Lower lobe of right lung (tissue), 2 donors: ENCODE data around the gene LRRIQ3. TPM values are rescaled to one million over a fixed set of nuclear protein-coding genes. Genes with fewer than 3 reads are reported as not detected.

Experiments used
- ATAC-seq, 2 donors: fragments of 200-7000 bp; cut with Tn5 transposase; one replicate each; pipeline ENCODE4 v1.9.1; 2020 to 2022; ENCODE audit warnings: mild to moderate bottlenecking in 2 of 2, moderate library complexity in 2 of 2
- DNase-seq: peaks from one replicate; pipeline ENCODE4 v3.0.0-alpha.2; 2020
- H3K27ac ChIP-seq: fragments of 200-600 bp; one replicate; pipeline ENCODE4 v1.8.0; 2022
- H3K27me3 ChIP-seq: fragments of 200-600 bp; one replicate; pipeline ENCODE4 v1.8.0; 2022; ENCODE audit warnings: low read depth
- H3K36me3 ChIP-seq: fragments of 200-600 bp; one replicate; pipeline ENCODE4 v1.8.0; 2022; ENCODE audit warnings: mild to moderate bottlenecking
- H3K4me1 ChIP-seq: fragments of 200-600 bp; one replicate; pipeline ENCODE4 v1.8.0; 2022
- H3K4me3 ChIP-seq: fragments of 200-600 bp; one replicate; pipeline ENCODE4 v1.8.0; 2022; ENCODE audit warnings: mild to moderate bottlenecking
- H3K9me3 ChIP-seq: fragments of 200-600 bp; one replicate; pipeline ENCODE4 v1.8.0; 2022
- intact Hi-C: fragments of 100-400 bp; cut with DNase I; formaldehyde crosslinking; loops from one replicate; pipeline ENCODE4 v1.11.0; 2022
- total RNA-seq: library from RNA; stranded (reverse); fragmentation: NEBNext Ultra II Directional; extraction: Animal tissue kit (Norgen Biotek cat#: 25700); gene quantifications from one replicate; pipeline ENCODE4 v1.2.1, GENCODE V29; 2021
- TF ChIP-seq, protein P1 (sequence below): fragments of 200-600 bp; IDR thresholded peaks from one replicate; pipeline ENCODE4 v1.8.0; 2022; ENCODE audit warnings: antibody characterized with exemption, mild to moderate bottlenecking
- donor health status: DM: no; HTN: yes; CAD: no; lungs with severe emphysema.

Gene LRRIQ3
- total RNA-seq, 1 donor from 2014 or later = 0.65 TPM

DNA sequence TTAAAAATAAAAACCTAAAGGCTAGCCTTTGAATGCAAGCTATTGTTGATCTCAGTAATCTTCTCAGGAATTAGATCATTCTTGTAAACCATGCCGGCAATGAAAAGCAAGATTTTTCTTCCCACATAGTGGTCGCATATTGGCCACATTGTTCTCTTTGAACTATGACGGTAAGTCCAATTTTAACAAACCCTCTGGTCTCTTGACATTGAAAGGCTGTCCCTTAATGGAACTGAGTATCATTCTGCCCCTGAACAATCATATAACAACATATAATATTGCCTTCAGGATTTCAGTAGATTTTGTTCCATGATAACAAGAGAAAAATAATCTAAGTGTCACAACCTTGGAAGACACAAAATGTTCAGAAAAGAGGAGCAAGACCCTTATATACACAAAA, 38.5 kb upstream of the LRRIQ3 start:
- no peak for DNase-seq
- no peak for ATAC-seq
- no peaks in the 10 kb centered on the region for H3K36me3 ChIP-seq
- H3K27ac ChIP-seq = no peak overlapping the region
- H3K4me1 ChIP-seq = no peaks in the 10 kb centered on the region
- intact Hi-C loops = no loop called here
- H3K9me3 ChIP-seq = no peaks in the 10 kb centered on the region
- TF ChIP-seq, protein P1, sequence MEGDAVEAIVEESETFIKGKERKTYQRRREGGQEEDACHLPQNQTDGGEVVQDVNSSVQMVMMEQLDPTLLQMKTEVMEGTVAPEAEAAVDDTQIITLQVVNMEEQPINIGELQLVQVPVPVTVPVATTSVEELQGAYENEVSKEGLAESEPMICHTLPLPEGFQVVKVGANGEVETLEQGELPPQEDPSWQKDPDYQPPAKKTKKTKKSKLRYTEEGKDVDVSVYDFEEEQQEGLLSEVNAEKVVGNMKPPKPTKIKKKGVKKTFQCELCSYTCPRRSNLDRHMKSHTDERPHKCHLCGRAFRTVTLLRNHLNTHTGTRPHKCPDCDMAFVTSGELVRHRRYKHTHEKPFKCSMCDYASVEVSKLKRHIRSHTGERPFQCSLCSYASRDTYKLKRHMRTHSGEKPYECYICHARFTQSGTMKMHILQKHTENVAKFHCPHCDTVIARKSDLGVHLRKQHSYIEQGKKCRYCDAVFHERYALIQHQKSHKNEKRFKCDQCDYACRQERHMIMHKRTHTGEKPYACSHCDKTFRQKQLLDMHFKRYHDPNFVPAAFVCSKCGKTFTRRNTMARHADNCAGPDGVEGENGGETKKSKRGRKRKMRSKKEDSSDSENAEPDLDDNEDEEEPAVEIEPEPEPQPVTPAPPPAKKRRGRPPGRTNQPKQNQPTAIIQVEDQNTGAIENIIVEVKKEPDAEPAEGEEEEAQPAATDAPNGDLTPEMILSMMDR = no peak
- H3K27me3 ChIP-seq = no peaks in the 10 kb centered on the region
- no peak overlapping the region for H3K4me3 ChIP-seq

DNA sequence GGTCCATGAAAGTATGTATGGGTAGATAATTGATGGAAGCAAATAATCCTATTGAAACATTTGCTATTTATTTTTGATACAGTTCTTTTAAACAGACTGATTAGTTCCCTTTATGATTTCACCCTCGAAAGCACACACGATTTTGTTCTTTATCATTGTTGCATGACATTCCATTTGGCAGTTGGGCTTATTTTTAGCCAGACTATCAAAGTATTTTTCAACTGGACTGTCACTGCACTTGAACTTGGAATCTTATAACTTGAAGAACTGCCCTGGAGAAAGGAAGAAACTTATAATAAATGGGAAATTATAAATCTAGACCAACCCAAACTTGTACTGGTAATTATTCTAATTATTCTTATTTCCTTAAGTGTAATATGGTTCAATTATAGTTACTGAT, 37.2 kb upstream of the LRRIQ3 start, which contains the start of gene TNNI3K:
Gene TNNI3K (plus strand): TSS at position 235 of the 400 bp plus-strand sequence. CDS start 65 bp downstream, at position 300.
- no peaks in the 10 kb centered on the region for H3K9me3 ChIP-seq
- no peak within 1 kb of the TSS for H3K27ac ChIP-seq
- no peak for ATAC-seq

DNA sequence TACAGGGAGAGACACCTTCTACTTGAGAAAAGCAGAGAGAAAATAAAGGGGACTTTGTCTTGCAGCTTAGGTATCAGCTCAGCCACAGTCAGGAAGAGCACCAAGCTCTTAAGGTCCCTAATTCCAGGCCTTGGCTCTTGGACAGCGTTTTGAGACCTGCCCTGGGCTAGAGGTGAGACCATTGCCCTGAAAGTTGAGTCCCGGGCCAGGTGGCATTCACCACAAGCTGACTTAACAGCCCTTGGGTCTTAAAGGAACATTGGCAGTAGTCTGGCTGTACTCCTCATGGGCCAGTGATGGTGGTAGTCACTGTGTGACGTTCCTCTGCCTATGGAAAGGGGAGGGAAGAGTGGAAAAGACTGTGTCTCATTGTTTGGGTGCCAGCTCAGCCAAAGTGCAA, 25.5 kb upstream of the LRRIQ3 start:
- TF ChIP-seq, protein P1 = no peak
- intact Hi-C loops = no loop called here

More for the DNA sequence above, 37.2 kb upstream of the LRRIQ3 start, which contains the start of gene TNNI3K:
- no peak for DNase-seq
- intact Hi-C loops = no loop called here
- Histone ChIP-seq H3K36me3 (no peaks in the 10 kb centered on the region), H3K27me3 (no peaks in the 10 kb centered on the region), H3K4me1 (no peaks in the 10 kb centered on the region), H3K4me3 (no peak within 1 kb of the TSS)
- TF ChIP-seq, protein P1 = no peak

DNA sequence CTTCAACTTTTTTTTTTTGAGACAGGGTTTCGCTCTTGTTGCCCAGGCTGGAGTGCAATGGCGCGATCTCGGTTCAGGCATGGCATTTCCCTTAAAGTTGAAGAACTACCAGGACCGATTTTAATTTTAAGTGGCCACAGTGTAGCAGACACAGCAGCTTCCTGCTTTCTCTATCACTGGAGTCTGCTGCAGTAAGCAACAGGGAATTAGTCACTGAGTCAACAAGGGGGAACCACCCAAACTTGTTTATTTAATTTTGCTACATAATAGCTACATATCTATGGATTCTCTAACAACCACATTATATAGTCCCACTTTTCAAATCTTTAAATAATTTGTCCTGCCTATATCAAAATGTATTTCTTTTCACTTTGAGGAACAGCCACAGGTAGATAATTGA, 24.7 kb upstream of the LRRIQ3 start:
- no peak for DNase-seq
- no peak overlapping the region for H3K27ac ChIP-seq
- TF ChIP-seq, protein P1 = no peak
- no peak for ATAC-seq
- no peaks in the 10 kb centered on the region for H3K36me3 ChIP-seq
- no peaks in the 10 kb centered on the region for H3K9me3 ChIP-seq
- intact Hi-C loops = no loop called here
- no peaks in the 10 kb centered on the region for H3K4me1 ChIP-seq
- no peaks in the 10 kb centered on the region for H3K27me3 ChIP-seq
- H3K4me3 ChIP-seq = no peak overlapping the region

More for the DNA sequence above, 25.5 kb upstream of the LRRIQ3 start:
- H3K27ac ChIP-seq = no peak overlapping the region
- no peak for ATAC-seq
- H3K9me3 ChIP-seq = peaks cover 3% of the 10 kb centered on the region
- no peaks in the 10 kb centered on the region for H3K4me1 ChIP-seq
- H3K27me3 ChIP-seq = no peaks in the 10 kb centered on the region
- H3K4me3 ChIP-seq = no peak overlapping the region
- DNase-seq = no peak
- no peaks in the 10 kb centered on the region for H3K36me3 ChIP-seq

DNA sequence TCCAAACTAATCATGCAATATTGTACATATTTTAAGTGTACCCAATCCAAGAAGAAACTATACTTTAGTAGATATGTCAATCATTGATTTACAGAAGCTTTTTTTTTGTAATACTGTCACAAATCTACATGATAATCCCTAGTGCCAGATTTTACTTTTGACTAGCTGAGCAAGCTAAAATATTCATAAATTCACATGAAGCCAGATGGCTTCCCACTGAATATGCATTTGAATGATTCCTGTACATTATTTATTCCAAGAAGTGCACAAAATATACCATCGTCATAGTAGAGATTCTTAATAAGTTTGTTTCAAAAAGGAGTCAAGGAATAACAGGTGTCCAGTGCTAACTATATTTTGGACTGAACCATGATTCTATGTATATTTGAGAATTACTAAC, 17.3 kb upstream of the LRRIQ3 start:
- intact Hi-C loops = no loop called here
- Histone ChIP-seq H3K4me1 (no peaks in the 10 kb centered on the region), H3K27ac (no peak overlapping the region), H3K36me3 (no peaks in the 10 kb centered on the region), H3K4me3 (no peak overlapping the region), H3K27me3 (no peaks in the 10 kb centered on the region), H3K9me3 (no peaks in the 10 kb centered on the region)
- no peak for DNase-seq
- ATAC-seq = no peak
- TF ChIP-seq, protein P1 = no peak

DNA sequence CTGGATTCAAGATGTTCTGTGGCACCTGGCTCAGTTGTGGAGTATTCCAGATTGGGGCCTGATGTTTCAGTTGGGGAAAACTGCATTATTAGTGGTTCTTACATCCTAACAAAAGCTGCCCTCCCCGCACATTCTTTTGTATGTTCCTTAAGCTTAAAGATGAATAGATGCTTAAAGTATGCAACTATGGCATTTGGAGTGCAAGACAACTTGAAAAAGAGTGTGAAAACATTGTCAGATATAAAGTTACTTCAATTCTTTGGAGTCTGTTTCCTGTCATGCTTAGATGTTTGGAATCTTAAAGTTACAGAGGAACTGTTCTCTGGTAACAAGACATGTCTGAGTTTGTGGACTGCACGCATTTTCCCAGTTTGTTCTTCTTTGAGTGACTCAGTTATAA, 7.3 kb upstream of the LRRIQ3 start:
- TF ChIP-seq, protein P1 = no peak
- no peak for ATAC-seq
- intact Hi-C loops = no loop called here

More for the DNA sequence above, 7.3 kb upstream of the LRRIQ3 start:
- H3K27me3 ChIP-seq = no peaks in the 10 kb centered on the region
- no peaks in the 10 kb centered on the region for H3K4me1 ChIP-seq
- H3K27ac ChIP-seq = no peak overlapping the region
- H3K9me3 ChIP-seq = no peaks in the 10 kb centered on the region
- no peak for DNase-seq
- H3K36me3 ChIP-seq = peaks cover 62% of the 10 kb centered on the region
- H3K4me3 ChIP-seq = no peak overlapping the region
